IPS-NIHi7 (cell line): Measurements from ENCODE around the gene PCMTD2.
"Not testable (repeated sequence)": the region's sequence is repeated elsewhere in the genome, so short reads cannot be mapped to it uniquely, and the experiment has no call there.

ENCODE experiments used
- DNase-seq: peaks from one replicate; pipeline ENCODE4 v3.0.0; 2012; ENCODE audit warnings: mixed read lengths; ENCODE audit errors: extremely low spot score

Gene PCMTD2

GRCh38 chr20:64224351-64225170 is 31.0 kb upstream of the PCMTD2 start:
- no peak for DNase-seq

GRCh38 chr20:64225171-64225595 is 30.4 kb upstream of the PCMTD2 start:
- DNase-seq: no peak

- DNase-seq: no peak
Measured at GRCh38 chr20:64225828-64226598, 29.5 kb upstream of the PCMTD2 start.

GRCh38 chr20:64226686-64227580 is 28.6 kb upstream of the PCMTD2 start:
- DNase-seq: no peak

GRCh38 chr20:64228086-64228653 is 27.4 kb upstream of the PCMTD2 start:
- DNase-seq: no peak

- no peak for DNase-seq
Measured at GRCh38 chr20:64228751-64229506, 26.6 kb upstream of the PCMTD2 start.

GRCh38 chr20:64229507-64230061 is 26.0 kb upstream of the PCMTD2 start:
- no peak for DNase-seq

- DNase-seq: no peak
Measured at GRCh38 chr20:64230461-64231145, 24.9 kb upstream of the PCMTD2 start.

- no peak for DNase-seq
Measured at GRCh38 chr20:64231621-64232550, 23.7 kb upstream of the PCMTD2 start.

- DNase-seq: no peak
Measured at GRCh38 chr20:64232794-64233193, 22.8 kb upstream of the PCMTD2 start.

- no peak for DNase-seq
Measured at GRCh38 chr20:64233725-64234124, 21.8 kb upstream of the PCMTD2 start.

- no peak for DNase-seq
Measured at GRCh38 chr20:64234291-64234791, 21.2 kb upstream of the PCMTD2 start.

- DNase-seq: not testable (repeated sequence)
Measured at GRCh38 chr20:64234921-64235565, 20.5 kb upstream of the PCMTD2 start.

GRCh38 chr20:64236137-64237088 is 19.1 kb upstream of the PCMTD2 start:
- DNase-seq: no peak

GRCh38 chr20:64237316-64237715 is 18.2 kb upstream of the PCMTD2 start:
- DNase-seq: no peak

GRCh38 chr20:64238115-64238825 is 17.3 kb upstream of the PCMTD2 start:
- DNase-seq: no peak
